Measurements from ENCODE around the gene CD44.

DNA sequence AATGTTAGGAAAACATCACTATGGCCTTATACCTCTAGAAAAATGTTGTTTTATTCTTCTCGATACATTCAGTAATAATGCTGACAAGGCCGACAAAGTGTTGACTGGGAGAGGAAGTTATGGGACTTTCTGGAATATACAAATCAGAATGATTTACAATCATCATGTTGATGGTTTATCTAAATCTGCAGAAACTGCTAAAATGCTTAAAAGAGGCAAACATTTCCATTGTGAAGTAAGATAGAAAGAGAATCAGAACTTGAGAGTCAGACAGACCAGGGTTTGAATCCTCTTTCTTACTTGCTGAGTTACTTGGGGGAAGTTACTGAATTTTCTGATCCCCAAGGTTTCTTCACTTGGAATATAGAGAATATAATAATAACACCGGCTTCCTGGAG, 89.4 kb downstream of the CD44 start:
- TF ChIP-seq, protein P1, sequence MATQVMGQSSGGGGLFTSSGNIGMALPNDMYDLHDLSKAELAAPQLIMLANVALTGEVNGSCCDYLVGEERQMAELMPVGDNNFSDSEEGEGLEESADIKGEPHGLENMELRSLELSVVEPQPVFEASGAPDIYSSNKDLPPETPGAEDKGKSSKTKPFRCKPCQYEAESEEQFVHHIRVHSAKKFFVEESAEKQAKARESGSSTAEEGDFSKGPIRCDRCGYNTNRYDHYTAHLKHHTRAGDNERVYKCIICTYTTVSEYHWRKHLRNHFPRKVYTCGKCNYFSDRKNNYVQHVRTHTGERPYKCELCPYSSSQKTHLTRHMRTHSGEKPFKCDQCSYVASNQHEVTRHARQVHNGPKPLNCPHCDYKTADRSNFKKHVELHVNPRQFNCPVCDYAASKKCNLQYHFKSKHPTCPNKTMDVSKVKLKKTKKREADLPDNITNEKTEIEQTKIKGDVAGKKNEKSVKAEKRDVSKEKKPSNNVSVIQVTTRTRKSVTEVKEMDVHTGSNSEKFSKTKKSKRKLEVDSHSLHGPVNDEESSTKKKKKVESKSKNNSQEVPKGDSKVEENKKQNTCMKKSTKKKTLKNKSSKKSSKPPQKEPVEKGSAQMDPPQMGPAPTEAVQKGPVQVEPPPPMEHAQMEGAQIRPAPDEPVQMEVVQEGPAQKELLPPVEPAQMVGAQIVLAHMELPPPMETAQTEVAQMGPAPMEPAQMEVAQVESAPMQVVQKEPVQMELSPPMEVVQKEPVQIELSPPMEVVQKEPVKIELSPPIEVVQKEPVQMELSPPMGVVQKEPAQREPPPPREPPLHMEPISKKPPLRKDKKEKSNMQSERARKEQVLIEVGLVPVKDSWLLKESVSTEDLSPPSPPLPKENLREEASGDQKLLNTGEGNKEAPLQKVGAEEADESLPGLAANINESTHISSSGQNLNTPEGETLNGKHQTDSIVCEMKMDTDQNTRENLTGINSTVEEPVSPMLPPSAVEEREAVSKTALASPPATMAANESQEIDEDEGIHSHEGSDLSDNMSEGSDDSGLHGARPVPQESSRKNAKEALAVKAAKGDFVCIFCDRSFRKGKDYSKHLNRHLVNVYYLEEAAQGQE (IDR thresholded peaks at IDR 0.05; ENCODE audit: low read depth, low read length), result no peak
- TF ChIP-seq RFX5 (IDR thresholded peaks at IDR 0.05; ENCODE audit: low read length) (no peak), POLR2AphosphoS5 (IDR thresholded peaks at IDR 0.05; ENCODE audit: low read depth, low read length) (no peak)
- TF ChIP-seq, protein P2, sequence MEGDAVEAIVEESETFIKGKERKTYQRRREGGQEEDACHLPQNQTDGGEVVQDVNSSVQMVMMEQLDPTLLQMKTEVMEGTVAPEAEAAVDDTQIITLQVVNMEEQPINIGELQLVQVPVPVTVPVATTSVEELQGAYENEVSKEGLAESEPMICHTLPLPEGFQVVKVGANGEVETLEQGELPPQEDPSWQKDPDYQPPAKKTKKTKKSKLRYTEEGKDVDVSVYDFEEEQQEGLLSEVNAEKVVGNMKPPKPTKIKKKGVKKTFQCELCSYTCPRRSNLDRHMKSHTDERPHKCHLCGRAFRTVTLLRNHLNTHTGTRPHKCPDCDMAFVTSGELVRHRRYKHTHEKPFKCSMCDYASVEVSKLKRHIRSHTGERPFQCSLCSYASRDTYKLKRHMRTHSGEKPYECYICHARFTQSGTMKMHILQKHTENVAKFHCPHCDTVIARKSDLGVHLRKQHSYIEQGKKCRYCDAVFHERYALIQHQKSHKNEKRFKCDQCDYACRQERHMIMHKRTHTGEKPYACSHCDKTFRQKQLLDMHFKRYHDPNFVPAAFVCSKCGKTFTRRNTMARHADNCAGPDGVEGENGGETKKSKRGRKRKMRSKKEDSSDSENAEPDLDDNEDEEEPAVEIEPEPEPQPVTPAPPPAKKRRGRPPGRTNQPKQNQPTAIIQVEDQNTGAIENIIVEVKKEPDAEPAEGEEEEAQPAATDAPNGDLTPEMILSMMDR (IDR thresholded peaks at IDR 0.05), result no peak
- TF ChIP-seq, protein P3, sequence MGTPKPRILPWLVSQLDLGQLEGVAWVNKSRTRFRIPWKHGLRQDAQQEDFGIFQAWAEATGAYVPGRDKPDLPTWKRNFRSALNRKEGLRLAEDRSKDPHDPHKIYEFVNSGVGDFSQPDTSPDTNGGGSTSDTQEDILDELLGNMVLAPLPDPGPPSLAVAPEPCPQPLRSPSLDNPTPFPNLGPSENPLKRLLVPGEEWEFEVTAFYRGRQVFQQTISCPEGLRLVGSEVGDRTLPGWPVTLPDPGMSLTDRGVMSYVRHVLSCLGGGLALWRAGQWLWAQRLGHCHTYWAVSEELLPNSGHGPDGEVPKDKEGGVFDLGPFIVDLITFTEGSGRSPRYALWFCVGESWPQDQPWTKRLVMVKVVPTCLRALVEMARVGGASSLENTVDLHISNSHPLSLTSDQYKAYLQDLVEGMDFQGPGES (IDR thresholded peaks at IDR 0.05; ENCODE audit: low read depth, low read length), result no peak
